HG03442 (cell line): ENCODE measurements around the gene COQ5.
"Not testable (repeated sequence)": the region's sequence is repeated elsewhere in the genome, so short reads cannot be mapped to it uniquely, and the experiment has no call there.

ENCODE experiments used
- ATAC-seq: cut with Tn5 transposase; IDR thresholded peaks from one replicate; pipeline ENCODE4 v1.9.1; 2021; ENCODE audit warnings: mild to moderate bottlenecking, moderate library complexity; ENCODE audit not compliant: unreplicated experiment

Gene COQ5, protein sequence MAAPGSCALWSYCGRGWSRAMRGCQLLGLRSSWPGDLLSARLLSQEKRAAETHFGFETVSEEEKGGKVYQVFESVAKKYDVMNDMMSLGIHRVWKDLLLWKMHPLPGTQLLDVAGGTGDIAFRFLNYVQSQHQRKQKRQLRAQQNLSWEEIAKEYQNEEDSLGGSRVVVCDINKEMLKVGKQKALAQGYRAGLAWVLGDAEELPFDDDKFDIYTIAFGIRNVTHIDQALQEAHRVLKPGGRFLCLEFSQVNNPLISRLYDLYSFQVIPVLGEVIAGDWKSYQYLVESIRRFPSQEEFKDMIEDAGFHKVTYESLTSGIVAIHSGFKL

DNA sequence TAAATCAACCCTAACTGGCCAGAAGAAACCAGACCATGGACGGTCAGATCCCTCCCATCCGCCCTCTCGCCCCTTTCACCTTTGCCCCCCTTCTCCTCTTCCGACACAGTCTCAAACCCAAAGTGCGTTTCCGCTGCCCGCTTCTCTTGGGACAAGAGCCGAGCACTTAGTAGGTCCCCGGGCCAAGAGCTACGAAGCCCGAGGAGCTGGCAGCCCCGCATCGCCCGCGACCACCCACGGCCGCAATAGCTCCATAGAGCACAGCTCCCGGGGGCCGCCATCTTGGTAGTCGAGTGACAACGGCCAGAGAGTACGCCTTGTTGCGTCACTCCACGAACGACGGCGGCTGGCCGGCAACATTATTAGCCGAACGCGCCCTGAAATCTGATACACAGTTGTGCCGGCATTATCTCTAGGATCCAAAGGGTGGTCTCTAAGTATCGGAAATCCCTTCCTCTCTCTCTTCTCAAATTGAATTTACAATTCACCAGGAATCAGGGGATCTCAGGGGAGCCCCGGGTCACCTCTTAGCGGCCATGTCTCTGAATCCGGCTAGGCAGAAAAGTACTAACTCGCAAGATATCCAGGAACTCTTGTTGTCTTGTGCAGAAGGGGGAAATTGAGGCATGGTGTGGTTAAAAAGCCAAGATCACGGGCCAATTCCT lies at the start of gene COQ5:
Gene COQ5 (minus strand): TSS at position 298 of the 665 bp plus-strand sequence. CDS start 17 bp downstream, at position 281.
- ATAC-seq, result peak; percentile 68

DNA sequence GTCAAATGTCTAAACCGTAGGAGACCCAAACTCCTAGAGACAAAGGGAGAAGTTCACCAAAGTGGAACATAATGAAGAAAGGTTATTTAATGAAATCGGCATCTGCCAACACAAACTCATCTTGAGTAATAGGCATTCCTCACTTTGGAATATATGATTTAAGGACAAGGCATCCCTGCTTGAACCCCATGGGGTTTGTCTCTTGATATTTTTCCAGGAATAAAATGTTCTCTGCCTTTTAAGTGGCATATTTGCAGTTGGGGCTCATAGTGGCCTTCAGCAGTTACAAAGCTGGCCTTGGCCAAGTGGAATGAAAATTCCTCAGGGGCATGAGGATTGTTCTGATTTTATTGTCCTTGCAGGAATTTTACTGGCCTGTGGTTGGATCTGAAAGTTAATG lies 45.1 kb upstream of the COQ5 start:
- ATAC-seq, result no peak

DNA sequence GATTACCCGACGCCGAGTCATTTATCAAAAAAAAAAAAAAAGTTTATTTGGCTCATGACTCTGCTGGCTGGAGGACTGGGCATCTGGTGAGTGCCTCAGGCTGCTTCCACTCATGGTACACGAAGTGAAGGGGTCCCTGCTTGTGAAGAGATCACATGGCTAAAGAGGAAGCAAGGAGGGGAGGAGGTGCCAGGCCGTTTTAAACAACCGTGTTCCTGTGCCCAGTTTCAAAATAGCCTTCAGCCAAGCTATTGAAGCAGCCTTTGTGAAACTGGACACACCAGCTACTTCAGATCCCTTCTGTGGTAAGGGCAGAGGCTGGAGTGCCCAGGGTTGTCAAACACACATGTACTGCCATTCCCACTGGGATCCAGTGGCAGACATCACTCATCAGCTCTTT lies 44.6 kb upstream of the COQ5 start:
- no peak for ATAC-seq

DNA sequence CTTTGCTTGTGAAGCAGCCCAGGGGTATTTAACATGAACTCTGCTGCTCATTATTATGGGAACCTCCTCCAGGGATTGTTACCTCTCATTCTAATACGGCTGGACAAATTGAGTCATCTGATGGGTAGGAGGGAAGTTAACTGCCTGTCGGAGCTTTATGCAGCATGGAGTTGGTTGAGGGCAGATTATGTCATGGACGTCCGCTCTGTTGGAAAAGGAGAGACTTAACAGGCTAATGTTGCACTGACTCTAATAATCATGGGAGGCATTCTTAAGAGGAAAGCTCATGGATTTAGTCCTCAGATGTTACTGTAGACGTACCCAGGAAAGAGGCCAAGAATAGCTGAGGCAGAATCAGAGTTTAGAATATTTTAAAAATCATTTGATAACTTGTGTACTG lies 42.3 kb upstream of the COQ5 start:
- no peak for ATAC-seq

DNA sequence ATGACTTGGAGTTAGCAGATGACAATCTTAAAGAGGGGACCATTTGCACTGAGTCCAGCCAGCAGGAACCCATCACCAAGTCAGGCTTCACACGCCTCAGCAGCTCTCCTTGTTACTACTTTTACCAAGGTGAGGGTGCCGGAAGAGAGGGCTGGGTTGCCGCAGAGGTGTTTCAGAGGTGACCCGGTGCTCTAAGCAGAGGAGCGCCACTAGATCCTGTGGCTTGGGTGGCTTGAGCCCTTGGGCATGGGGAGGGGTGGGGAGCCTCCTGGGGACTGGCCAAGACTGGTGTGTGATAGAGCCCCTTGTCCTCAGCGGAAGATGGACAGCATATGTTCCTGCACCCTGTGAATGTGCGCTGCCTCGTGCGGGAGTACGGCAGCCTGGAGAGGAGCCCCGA lies 34.5 kb upstream of the COQ5 start:
- no peak for ATAC-seq

DNA sequence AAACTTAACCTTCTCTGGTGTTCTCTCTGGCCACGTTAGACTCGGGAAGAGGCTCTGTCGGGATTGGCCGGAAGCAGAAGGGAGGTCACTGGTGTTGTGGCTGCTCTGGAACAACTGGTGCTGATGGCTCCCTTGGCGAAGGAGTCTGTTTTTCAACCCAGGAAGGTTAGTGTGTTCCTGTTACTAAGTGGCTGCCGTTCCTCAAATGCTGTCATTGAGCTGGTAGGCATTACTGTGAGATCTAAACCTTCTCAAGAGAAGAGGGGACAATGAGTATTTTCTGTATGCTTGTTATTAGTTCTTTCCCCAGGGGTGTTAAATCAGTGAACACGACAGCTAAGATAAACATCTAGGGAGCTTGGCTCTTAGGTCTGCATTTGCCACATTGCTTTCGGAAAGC lies 33.9 kb upstream of the COQ5 start:
- no peak for ATAC-seq

DNA sequence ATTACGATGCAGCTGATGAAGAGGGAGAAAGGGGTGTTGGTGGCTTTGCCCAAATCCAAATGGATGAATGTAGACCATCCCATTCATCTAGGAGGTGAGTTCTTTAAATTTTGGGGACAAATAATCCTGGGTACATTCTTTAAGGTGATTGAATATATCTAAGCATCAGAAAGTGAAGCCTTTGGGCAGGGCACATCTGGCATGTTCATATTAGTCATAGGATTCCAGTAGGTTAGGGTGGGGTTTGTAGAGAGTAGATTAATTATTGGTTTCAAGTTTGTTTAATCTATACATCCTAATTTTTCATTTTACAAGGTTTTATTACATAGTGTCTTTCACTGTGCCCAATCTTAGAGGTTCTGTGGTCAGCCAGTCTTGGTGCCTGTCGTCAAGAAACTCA lies 28.6 kb upstream of the COQ5 start:
- no peak for ATAC-seq

DNA sequence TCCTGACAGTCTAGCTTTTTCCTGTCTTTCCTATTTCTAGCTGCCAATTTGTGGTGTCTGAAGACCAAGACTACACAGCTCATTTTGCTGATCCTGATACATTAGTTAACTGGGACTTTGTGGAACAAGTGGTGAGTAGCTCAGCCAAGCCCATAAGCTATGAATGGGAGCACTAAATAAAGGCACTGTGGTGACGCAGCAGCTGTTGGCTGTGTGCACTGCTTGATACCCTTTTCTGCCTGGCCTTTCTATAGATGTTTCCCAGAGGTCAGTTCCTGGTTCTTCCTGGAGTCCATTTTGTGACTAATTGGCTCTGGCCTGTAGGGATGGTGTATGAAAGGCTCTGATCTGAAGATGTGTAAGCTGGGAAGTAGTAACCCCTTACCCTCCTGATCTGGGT lies 25.7 kb upstream of the COQ5 start:
- ATAC-seq, result no peak

DNA sequence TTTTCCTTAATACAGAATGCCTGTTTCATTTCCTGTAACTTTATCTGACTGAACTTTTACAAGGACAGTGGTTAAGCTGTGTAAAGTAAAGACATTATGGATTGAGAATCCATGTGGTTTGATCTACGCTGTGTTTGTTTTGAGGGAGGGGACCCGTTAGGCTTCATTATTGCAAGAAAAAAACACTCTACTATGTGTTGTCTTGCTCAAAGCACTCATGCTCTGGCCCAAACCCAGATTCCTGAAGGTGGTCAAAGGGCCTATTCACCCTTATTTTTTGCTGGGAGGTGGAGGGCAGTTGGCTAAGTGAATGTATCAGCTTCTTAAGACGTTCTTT lies 17.1 kb upstream of the COQ5 start:
- no peak for ATAC-seq

DNA sequence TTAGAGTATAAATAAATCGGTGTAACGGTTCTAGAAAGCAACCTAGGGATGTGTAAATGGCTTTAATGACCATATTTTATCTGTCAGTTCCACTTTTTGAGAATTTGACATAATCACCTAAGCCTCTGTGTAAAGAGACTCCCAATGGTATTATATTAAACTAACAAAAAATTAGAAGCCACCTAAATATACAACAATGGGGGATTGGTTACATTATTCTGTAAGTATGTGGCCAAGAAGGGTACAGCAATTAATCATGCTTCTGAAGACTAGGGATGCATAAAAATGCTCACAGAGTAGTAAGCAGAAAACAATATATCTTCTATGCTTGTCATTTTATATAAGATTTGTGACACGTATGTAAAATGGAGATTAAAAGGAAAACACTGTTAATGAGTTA lies 15.7 kb upstream of the COQ5 start:
- ATAC-seq, result no peak

DNA sequence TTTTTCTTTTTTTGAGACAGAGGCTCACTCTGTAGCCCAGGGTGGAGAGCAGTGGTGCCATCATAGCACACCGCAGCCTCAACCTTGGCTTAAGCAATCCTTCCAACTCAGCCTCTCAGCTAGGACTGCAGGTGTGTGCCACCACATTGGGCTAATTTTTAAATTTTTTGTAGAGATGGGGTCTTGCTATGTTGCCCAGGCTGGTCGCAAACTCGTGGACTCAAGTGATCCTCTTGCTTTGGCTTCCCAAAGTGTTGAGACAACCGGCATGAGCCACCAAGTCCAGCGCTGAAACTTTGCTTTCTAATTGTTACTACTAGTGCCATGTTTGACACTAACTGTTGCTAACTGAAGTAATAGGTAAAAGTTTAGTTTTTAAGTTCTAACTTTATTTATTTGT lies 13.2 kb upstream of the COQ5 start:
- ATAC-seq, result no peak

DNA sequence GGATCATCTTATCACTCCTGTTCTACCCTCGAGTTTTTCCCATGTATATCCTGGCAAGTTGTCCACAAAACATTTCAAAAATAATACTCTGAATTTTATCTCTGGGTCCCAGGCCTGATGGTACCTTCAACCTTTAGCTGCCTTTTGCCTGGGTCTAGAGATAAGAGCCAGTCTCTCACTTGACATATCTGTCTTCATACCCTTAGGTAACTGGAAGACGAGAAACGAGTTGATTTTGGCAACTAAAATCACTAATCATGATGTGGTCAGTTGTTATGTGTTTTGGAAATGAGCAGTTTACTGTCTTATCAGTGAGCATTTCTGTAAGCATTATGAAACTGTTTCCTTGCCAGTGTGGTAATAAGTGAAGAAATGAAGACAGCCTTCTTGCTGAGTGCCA lies 11.5 kb upstream of the COQ5 start:
- ATAC-seq, result no peak

DNA sequence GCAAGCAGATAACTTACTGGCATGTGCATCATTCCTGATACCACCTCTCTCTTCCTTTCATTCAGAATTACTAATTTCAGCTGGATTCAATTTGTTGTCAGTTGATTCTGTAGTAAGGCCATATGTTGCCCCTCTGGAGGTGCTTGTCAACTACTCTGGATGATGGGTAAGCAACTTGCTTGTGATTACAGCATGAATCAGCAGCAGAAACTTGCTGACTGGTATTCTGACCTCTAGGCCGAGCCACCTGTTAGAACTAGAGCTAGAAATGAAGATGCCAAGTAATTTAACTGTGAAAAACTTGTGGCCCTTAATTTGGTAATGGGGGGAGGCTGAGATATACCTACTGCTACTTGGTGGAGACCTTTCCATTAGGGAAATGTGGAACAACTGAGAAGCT lies 10.3 kb upstream of the COQ5 start:
- ATAC-seq, result no peak

DNA sequence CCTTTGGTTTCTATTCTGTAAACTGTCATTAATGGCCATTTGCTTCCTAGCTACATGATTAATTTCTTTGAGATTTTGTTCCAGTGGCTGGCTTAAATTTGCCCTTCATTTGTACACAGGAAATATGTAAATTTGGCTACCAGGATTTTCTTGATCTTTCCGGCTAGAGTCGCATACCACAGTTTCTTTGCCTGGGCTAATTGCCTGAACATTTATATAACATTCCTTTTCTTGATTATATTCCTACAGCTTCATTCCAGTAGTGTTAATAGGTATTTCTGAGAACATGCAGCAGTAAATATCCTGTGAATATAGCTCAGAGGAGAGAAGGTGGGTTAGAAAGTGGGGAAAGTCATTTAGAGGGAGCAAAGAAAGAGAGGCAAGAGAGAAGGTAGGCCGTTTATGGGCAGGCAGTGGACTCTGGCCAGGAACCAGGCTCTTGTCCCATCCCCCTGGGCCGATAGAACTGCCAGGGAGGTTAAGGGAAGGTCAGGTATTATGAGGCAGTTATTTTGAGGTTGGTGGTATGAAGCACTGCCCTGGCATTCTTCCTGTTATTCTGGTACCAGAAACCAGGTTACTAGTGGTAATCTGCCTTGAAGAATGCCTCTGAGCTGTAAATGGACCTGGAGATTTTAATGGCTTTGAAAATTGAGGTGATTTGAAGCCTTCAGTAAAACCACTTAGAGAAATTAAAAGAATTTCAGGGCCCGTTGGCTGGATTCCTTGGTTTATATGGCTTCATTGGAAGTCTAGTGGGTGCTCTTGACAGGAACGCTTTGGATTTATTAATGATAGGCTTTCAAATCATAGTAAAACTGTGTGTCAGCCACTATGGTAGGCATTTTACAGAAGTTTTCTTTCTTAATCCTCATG lies 9.6 kb upstream of the COQ5 start:
- no peak for ATAC-seq

DNA sequence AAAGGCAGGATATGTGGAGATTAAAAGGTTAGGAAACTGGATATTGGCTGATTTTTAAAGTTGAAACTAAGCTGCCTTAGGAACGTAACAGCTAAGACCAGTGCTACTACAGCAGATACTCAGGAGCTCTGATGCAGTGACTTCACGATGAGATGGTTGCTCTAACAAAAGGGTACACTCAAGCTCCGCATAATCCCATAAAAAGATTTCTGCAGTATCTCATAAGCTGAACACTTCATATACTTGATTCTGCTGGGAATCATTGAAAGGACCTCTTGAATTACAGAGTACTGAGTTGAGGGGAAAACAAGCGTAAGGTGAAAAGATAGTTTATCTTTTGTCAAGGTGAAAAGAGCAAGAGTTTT lies 8.9 kb upstream of the COQ5 start:
- no peak for ATAC-seq

DNA sequence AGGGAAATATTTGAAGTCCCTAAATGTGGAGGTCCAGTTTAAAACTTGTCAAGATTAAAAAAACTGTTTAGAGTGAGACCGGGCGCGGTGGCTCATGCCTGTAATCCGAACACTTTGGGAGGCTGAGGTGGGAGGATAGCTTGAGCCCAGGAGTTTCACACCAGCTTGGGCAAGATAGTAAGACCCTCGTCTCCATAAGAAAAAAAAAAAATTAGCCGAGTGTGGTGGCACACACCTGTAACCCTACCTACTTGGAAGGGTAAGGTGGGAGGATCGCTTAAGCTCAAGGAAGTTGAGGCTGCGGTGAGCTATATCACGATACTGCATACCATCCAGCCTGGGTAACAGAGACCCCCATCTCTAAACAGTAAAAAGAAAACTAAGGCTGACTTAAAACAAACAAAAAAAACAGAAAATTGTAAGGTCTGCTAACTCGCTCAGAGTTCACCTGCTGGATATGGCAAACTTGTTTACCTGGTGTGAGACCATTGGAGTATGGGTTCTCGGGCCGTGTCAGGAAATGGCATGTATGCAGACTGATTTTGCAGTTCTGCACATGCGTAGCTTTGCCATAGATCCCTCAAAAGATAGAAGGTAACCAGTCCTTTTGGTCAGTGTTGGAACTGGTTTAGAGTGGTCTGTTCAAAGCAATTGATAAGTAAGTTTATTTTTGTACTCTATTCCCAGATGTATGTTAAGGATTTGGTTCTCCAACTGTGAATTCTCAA lies 7.3 kb upstream of the COQ5 start:
- no peak for ATAC-seq

DNA sequence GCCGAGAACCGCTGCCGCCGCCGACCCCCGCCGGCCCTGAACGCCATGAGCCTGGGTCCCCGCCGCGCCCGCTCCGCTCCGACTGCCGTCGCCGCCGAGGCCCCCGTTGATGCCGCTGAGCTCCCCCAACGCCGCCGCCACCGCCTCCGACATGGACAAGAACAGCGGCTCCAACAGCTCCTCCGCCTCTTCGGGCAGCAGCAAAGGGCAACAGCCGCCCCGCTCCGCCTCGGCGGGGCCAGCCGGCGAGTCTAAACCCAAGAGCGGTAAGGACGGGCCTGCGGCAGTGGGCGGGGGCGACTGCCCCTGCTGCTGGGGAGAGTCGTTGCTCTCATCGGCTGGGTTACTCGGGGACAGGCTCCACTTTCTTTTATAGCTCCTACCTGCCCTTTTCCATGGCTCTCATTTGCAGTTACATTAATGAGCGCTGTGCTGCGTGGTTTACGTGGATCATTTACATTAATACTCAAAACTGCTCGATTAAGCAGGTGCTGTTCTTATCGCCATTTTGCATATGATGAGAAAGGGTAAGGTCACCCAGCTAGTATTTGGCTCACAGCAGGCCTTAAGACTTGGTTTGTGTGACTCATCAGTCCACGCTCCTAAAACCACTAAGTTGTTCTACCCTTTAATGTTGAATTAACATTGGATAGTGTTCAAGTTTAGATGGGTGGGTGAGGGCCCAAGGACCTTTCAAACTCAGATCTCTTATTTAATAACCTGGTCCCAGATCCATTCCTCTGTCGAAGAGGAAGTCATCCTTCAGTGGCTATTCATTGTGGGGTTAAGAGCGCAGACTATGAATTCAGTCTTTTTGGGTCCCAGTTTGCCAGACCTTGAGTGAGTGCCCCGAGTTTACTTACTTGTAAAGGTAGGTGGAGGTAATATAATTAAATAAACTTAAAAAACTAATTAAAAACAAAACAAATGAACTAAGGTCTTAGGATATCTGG lies 6.0 kb upstream of the COQ5 start:
- ATAC-seq, result peak; percentile 31

DNA sequence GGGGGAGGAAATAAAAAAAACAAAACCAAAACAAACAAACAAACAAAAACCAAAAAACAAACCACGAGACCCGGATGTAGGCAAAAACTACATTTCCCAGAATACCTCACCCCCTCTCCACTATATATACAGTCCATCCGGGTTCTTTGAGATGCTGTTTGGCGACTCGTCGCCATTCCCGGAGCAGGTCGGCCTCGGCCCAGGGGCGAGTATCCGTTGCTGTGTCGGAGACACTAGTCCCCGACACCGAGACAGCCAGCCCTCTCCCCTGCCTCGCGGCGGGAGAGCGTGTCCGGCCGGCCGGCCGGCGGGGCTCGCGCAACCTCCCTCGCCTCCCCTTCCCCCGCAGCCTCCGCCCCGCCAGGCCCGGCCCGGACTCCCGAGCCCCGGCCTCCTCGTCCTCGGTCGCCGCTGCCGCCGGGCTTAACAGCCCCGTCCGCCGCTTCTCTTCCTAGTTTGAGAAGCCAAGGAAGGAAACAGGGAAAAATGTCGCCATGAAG lies 5.3 kb upstream of the COQ5 start, which contains the start of gene RNF10:
Gene RNF10 (plus strand): TSS at position 154 of the 500 bp plus-strand sequence. CDS start 456 bp downstream, outside the sequence.
- ATAC-seq, result peak; percentile 60

DNA sequence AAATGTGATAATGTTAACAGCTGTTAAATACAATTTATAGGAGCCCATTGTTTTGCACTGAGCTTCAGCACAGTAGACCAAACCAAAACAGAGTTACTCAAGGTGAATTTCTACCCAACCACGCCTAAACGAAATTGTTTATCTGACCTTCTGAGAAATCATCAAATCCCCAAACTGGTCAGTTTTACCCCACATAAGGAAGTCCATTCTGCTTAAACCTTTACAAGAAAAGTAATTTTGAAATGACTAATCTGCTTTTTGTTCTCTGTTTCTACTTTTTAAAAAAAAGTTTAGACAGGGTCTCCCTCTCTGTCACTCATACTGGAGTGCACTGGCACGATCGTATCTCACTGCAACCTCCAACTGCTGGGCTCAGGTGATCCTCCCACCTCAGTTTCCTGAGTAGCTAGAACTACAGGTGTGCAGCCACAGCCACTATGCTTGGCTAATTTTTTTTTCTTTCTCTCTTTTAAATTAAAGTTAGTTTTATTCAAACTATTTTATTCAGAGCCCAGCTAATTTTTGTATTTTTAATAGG lies 3.8 kb upstream of the COQ5 start:
- no peak for ATAC-seq

DNA sequence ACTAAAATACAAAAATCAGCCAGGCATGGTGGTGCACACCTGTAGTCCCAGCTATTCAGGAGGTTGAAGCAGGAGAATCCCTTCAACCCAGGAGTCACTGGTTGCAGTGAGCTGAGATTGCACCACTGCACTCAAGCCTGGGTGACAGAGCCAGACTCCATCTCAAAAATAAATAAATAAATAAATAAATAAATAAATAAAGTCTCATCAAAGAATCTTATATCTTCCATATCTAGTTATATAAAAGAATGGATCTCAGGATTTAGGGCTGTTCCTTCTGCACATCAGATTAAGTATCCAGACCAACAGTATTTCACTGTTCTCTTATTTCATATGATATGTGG lies 1.4 kb upstream of the COQ5 start:
- not testable (repeated sequence) for ATAC-seq
